Transverse colon (tissue), 4 donors: ENCODE results near the gene REST. TPM values are rescaled to one million over a fixed set of nuclear protein-coding genes. Genes with fewer than 3 reads are reported as not detected.

ENCODE experiments used
- DNase-seq: peaks from one replicate; pipeline ENCODE4 v3.0.0-alpha.2; 2019
- H3K27ac ChIP-seq, 4 donors: fragments of 200-600 bp; sonication (generic); 2 replicates each; pipeline ENCODE4 v1.5.1; 2016 to 2018; ENCODE audit warnings: inconsistent platforms in 4 of 4
- H3K27me3 ChIP-seq: fragments of 200-600 bp; sonication (generic); 2 replicates; pipeline ENCODE4 v1.5.1; 2017; ENCODE audit warnings: inconsistent platforms
- H3K36me3 ChIP-seq, 4 donors: fragments of 200-600 bp; sonication (generic); 2 replicates each; pipeline ENCODE4 v1.5.1; 2017 to 2019; ENCODE audit warnings: inconsistent platforms in 4 of 4
- H3K4me1 ChIP-seq, 4 donors: fragments of 200-600 bp; sonication (generic); 2 replicates each; pipeline ENCODE4 v1.5.1; 2017 to 2020; ENCODE audit warnings: inconsistent platforms in 4 of 4
- H3K4me3 ChIP-seq, 4 donors: fragments of 200-600 bp; sonication (generic); 1 replicate in 1 of 4; 2 replicates in 3 of 4; pipeline versions ENCODE4 v1.5.1 to v1.6.1; 2017 to 2019; ENCODE audit warnings: inconsistent platforms in 4 of 4
- H3K9me3 ChIP-seq, 2 donors: fragments of 200-600 bp; sonication (generic); 2 replicates each; pipeline ENCODE4 v1.5.1; 2017 to 2019; ENCODE audit warnings: inconsistent platforms in 2 of 2
- EP300 ChIP-seq: sonication (generic); formaldehyde crosslinking; IDR thresholded peaks from one replicate; pipeline ENCODE4 v1.6.1; 2017; ENCODE audit warnings: antibody characterized with exemption, low read depth
- POLR2A ChIP-seq: fragments of 450-650 bp; IDR thresholded peaks from one replicate; pipeline ENCODE4 v1.6.1; 2016; ENCODE audit warnings: antibody characterized with exemption, mild to moderate bottlenecking, moderate library complexity
- POLR2AphosphoS5 ChIP-seq, 3 donors: sonication (generic); formaldehyde crosslinking; IDR thresholded peaks; one replicate each; pipeline ENCODE4 v1.6.1; 2016; ENCODE audit warnings: antibody characterized with exemption in 3 of 3
- WGBS, 2 donors: methylation state at CpG; one replicate each; pipeline ENCODE4 v1.1.5; 2018; ENCODE audit warnings: low coverage in 1 of 2; 5-methylcytosine and 5-hydroxymethylcytosine counted together
- in situ Hi-C, 4 donors: fragments of 200-750 bp; cut with MboI; loops; one replicate each; pipeline versions ENCODE4 v1.15.0 to v1.15.1; 2017; ENCODE audit warnings: low sequenced_read_pairs in 3 of 4, low pct_ligation_motif_present in 1 of 4, low pct_unique_long_range_greater_than_20kb in 1 of 4
- intact Hi-C: fragments of 100-400 bp; cut with DNase I; formaldehyde crosslinking; loops from one replicate; pipeline ENCODE4 v1.15.1; 2023; ENCODE audit warnings: low total_unique reads
- total RNA-seq, 4 donors: library from RNA; depleted of rRNA; stranded (reverse); fragments of >200 nt; gene quantifications; one replicate each; pipeline ENCODE4 v1.1.0, GENCODE V29; 2016
- TF ChIP-seq, protein P1 (sequence below), 5 experiments: fragments of 200-600 bp in 3 of 5; fragments of 450-650 bp in 2 of 5; sonication (generic) in 3 of 5; IDR thresholded peaks; 1 replicate in 2 of 5; 2 replicates in 3 of 5; pipeline ENCODE4 v1.5.1; 2016 to 2017; ENCODE audit warnings: antibody characterized with exemption in 5 of 5, inconsistent platforms in 3 of 5, mild to moderate bottlenecking in 2 of 5, moderate library complexity in 1 of 5

Gene REST
- total RNA-seq, 4 donors from 2014 or later = 18.7 to 47.8 (median 27.1) TPM

GRCh38 chr4:56902703-56903102 is 5.0 kb upstream of the REST start:
- no peak for DNase-seq
- intact Hi-C loops (no loop called here), in situ Hi-C loops (no loop called here)
- peaks cover 0 to 12% (median 7%) of the 10 kb centered on the region in 4 donors for H3K4me1 ChIP-seq
- no peaks in the 10 kb centered on the region for H3K27me3 ChIP-seq
- H3K9me3 ChIP-seq = no peaks in the 10 kb centered on the region
- no peak overlapping the region for H3K27ac ChIP-seq
- TF ChIP-seq POLR2AphosphoS5 (IDR thresholded peaks at IDR 0.05) (no peak), EP300 (no peak), POLR2A (no peak)
- TF ChIP-seq, protein P1, sequence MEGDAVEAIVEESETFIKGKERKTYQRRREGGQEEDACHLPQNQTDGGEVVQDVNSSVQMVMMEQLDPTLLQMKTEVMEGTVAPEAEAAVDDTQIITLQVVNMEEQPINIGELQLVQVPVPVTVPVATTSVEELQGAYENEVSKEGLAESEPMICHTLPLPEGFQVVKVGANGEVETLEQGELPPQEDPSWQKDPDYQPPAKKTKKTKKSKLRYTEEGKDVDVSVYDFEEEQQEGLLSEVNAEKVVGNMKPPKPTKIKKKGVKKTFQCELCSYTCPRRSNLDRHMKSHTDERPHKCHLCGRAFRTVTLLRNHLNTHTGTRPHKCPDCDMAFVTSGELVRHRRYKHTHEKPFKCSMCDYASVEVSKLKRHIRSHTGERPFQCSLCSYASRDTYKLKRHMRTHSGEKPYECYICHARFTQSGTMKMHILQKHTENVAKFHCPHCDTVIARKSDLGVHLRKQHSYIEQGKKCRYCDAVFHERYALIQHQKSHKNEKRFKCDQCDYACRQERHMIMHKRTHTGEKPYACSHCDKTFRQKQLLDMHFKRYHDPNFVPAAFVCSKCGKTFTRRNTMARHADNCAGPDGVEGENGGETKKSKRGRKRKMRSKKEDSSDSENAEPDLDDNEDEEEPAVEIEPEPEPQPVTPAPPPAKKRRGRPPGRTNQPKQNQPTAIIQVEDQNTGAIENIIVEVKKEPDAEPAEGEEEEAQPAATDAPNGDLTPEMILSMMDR (IDR thresholded peaks at IDR 0.05) = no peak
- 0 to 65% methylated on average over 1 to 3 of the region's 3 CpGs for WGBS, 2 donors
- H3K4me3 ChIP-seq = no peak overlapping the region
- no peaks in the 10 kb centered on the region for H3K36me3 ChIP-seq

GRCh38 chr4:56905796-56906195 is 1.9 kb upstream of the REST start:
- Histone ChIP-seq H3K4me1 (peaks cover 10 to 25% (median 20%) of the 10 kb centered on the region in 4 donors), H3K27me3 (no peaks in the 10 kb centered on the region), H3K36me3 (no peaks in the 10 kb centered on the region), H3K4me3 (no peak overlapping the region), H3K9me3 (no peaks in the 10 kb centered on the region), H3K27ac (no peak overlapping the region)
- intact Hi-C loops (loop anchor here (5.0 kb wide), 1 partner anchor 72 kb away; the partner anchor contains the start of genes NOA1 and POLR2B), in situ Hi-C loops (no loop called here)
- DNase-seq = no peak
- no peak for TF ChIP-seq EP300
- no peak for TF ChIP-seq POLR2A
- TF ChIP-seq, protein P1 (IDR thresholded peaks at IDR 0.05) = no peak
- no peak for TF ChIP-seq POLR2AphosphoS5 (IDR thresholded peaks at IDR 0.05)
- WGBS, 2 donors = 60 to 83% methylated on average over 1 of the region's 1 CpG

- peak overlapping the region in 3 of 4 donors; percentile 91 to 99 (median 95) for H3K4me3 ChIP-seq
- in situ Hi-C loops = no loop called here
- H3K36me3 ChIP-seq = no peaks in the 10 kb centered on the region
- WGBS, 2 donors = 24 to 29% methylated on average over 4 to 19 of the region's 19 CpGs
- no peaks in the 10 kb centered on the region for H3K9me3 ChIP-seq
- DNase-seq = peak; percentile 20
- peak overlapping the region in 3 of 4 donors; percentile 60 to 98 (median 97) for H3K27ac ChIP-seq
- intact Hi-C loops = loop anchor here (5.0 kb wide), 1 partner anchor 71 kb away; the partner anchor contains the start of genes NOA1 and POLR2B
- peaks cover 17 to 34% (median 24%) of the 10 kb centered on the region in 4 donors for H3K4me1 ChIP-seq
- no peaks in the 10 kb centered on the region for H3K27me3 ChIP-seq
- no peak for TF ChIP-seq POLR2AphosphoS5 (IDR thresholded peaks at IDR 0.05)
- TF ChIP-seq POLR2A = no peak
- TF ChIP-seq EP300 = no peak
- TF ChIP-seq, protein P1 (IDR thresholded peaks at IDR 0.05) = no peak
Measured at GRCh38 chr4:56906489-56907393, 959 bp upstream of the REST start.
